Testis (tissue), 2 donors: ENCODE measurements around the gene GABRB2.

ENCODE experiments used
- POLR2A ChIP-seq: fragments of 450-650 bp; IDR thresholded peaks from one replicate; pipeline ENCODE4 v1.6.1; 2017; ENCODE audit warnings: antibody characterized with exemption, mild to moderate bottlenecking, moderate library complexity
- TF ChIP-seq, protein P1 (sequence below), 3 experiments: fragments of 450-650 bp in 2 of 3; fragments of 200-600 bp in 1 of 3; sonication (generic) in 1 of 3; IDR thresholded peaks; one replicate each; pipeline ENCODE4 v1.5.1; 2016 to 2019; ENCODE audit warnings: antibody characterized with exemption in 3 of 3, mild to moderate bottlenecking in 2 of 3, moderate library complexity in 1 of 3

DNA sequence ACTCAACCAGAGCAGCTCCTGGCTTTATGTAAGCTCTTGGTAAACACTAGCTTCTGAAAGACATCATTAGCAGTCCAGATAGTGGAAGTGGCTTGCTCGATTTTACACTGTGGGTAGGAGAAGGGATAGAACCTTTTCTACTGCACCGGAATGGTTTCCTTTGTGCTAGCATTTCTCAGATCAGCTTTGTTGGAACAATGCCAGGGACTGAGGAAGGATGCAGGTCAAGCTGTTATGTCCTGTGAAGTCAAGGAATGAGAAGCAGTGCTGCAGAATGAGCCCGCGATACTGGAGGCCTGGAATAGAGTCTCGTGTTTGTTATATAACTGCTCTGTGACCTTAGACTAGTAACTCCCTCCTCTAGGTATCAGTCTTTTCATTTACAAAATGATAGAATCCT lies 233.6 kb downstream of the GABRB2 start:
- TF ChIP-seq, protein P1, sequence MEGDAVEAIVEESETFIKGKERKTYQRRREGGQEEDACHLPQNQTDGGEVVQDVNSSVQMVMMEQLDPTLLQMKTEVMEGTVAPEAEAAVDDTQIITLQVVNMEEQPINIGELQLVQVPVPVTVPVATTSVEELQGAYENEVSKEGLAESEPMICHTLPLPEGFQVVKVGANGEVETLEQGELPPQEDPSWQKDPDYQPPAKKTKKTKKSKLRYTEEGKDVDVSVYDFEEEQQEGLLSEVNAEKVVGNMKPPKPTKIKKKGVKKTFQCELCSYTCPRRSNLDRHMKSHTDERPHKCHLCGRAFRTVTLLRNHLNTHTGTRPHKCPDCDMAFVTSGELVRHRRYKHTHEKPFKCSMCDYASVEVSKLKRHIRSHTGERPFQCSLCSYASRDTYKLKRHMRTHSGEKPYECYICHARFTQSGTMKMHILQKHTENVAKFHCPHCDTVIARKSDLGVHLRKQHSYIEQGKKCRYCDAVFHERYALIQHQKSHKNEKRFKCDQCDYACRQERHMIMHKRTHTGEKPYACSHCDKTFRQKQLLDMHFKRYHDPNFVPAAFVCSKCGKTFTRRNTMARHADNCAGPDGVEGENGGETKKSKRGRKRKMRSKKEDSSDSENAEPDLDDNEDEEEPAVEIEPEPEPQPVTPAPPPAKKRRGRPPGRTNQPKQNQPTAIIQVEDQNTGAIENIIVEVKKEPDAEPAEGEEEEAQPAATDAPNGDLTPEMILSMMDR (IDR thresholded peaks at IDR 0.05), result no peak
- no peak for TF ChIP-seq POLR2A
